ENCODE results near the gene EGLN1. TPM values are rescaled to one million over a fixed set of nuclear protein-coding genes. Genes with fewer than 3 reads are reported as not detected.

Gene EGLN1
- total RNA-seq, 2 experiments from 2014 or later, result 19.0 to 36.6 TPM

DNA sequence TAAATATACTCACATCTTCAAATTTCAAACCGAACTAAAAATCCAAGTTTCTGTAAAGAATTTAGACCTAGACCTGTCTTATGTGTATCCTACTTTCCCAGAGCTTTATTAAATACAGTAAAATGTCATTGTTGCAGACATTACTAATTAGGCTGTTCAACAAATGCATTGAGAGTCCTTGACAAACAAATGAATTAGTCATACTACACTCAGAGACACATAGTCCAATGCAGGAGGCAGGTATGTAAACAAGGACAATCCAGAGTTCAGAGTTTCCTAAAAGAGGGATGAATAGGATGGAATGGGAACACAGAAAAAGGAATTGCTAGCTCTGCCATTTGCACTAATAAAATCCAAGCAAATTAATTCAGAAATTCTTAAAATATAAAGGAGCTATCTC is 1.6 kb upstream of the EGLN1 start:
- H4K20me1 ChIP-seq (ENCODE audit: insufficient read depth, low read length), result peaks cover 11% of the 10 kb centered on the region
- no peak for DNase-seq (ENCODE audit: low spot score)
- no peak for TF ChIP-seq EZH2phosphoT487 (IDR thresholded peaks at IDR 0.05; ENCODE audit: borderline replicate concordance, low read depth, low read length)
- TF ChIP-seq, protein P1, sequence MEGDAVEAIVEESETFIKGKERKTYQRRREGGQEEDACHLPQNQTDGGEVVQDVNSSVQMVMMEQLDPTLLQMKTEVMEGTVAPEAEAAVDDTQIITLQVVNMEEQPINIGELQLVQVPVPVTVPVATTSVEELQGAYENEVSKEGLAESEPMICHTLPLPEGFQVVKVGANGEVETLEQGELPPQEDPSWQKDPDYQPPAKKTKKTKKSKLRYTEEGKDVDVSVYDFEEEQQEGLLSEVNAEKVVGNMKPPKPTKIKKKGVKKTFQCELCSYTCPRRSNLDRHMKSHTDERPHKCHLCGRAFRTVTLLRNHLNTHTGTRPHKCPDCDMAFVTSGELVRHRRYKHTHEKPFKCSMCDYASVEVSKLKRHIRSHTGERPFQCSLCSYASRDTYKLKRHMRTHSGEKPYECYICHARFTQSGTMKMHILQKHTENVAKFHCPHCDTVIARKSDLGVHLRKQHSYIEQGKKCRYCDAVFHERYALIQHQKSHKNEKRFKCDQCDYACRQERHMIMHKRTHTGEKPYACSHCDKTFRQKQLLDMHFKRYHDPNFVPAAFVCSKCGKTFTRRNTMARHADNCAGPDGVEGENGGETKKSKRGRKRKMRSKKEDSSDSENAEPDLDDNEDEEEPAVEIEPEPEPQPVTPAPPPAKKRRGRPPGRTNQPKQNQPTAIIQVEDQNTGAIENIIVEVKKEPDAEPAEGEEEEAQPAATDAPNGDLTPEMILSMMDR (conservative IDR thresholded peaks at IDR 0.05; ENCODE audit: low read length), result no peak
- peaks cover 23% of the 10 kb centered on the region for H3K79me2 ChIP-seq (ENCODE audit: insufficient read depth, low read depth, low read length)
- BruUV-seq (replicated peaks), result no TSS peak
- no peaks in the 10 kb centered on the region for H3K36me3 ChIP-seq (ENCODE audit: insufficient read depth, low read length)
- CTCF ChIA-PET (ENCODE audit: unreplicated experiment), result no interaction called here
- intact Hi-C loops (cut with micrococcal nuclease; ENCODE audit: unreplicated experiment), result loop anchor here (2.0 to 5.0 kb wide), 4 partner anchors 87 to 1866 kb away; partner anchors contain the start of genes ABCB10, EXOC8 and GNPAT
- no peak overlapping the region for H3K27ac ChIP-seq (ENCODE audit: low read depth, low read length, poor library complexity, severe bottlenecking)
- no peaks in the 10 kb centered on the region for H3K9me3 ChIP-seq (ENCODE audit: low read length)
- no peak overlapping the region for H3K4me3 ChIP-seq (ENCODE audit: low read depth, low read length, poor library complexity, severe bottlenecking)
- peaks cover 13% of the 10 kb centered on the region for H3K4me1 ChIP-seq (ENCODE audit: insufficient read depth, low read length, poor library complexity, severe bottlenecking)
- H3K4me2 ChIP-seq (ENCODE audit: low read length), result peak overlapping the region; percentile 71; the same call in 1 of the 2 replicates
- POLR2A ChIA-PET, result interaction anchor here (0.6 to 1.1 kb wide), 3 partner anchors 9 to 121 kb away, joined by 3 to 4 read pairs (median 3); no protein-coding TSS in a partner anchor
- H2AFZ ChIP-seq (ENCODE audit: low read length), result peak overlapping the region; percentile 97; the same call in 1 of the 2 replicates
- H3K9me2 ChIP-seq (ENCODE audit: insufficient read depth, low read length), result no peaks in the 10 kb centered on the region

DNA sequence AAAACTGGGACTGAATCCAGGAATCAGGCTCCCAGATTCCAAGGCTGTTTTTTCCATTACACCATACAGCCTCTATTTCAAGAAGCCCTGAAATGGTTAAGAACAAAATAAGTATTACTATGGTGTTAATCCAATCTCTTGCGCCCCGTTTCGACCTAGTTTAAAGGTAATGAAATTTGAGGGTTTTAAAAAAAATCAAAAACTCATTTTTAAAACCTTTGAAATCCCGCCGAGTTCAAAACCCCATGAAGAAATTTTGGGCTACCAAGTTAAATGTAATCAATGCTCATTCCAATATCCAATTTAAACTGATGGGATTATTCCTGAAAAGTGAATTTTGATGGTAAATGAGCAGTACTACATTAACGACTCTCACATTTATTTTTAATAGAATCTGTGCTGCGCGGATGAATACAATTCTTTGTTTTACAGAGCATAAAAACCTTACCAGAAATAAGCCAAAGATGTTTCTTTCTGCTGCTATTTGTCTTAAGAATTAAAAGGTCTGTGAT is 767 bp upstream of the EGLN1 start:
- no peaks in the 10 kb centered on the region for H3K9me3 ChIP-seq (ENCODE audit: low read length)
- H2AFZ ChIP-seq (ENCODE audit: low read length), result peak overlapping the region; percentile 97
- no peaks in the 10 kb centered on the region for H3K9me2 ChIP-seq (ENCODE audit: insufficient read depth, low read length)
- no peak for DNase-seq (ENCODE audit: low spot score)
- peak overlapping the region; percentile 75 for H3K27ac ChIP-seq (ENCODE audit: low read depth, low read length, poor library complexity, severe bottlenecking)
- H3K79me2 ChIP-seq (ENCODE audit: insufficient read depth, low read depth, low read length), result peaks cover 31% of the 10 kb centered on the region
- TSS peak; percentile 83 for BruUV-seq (replicated peaks)
- peaks cover 21% of the 10 kb centered on the region for H3K4me1 ChIP-seq (ENCODE audit: insufficient read depth, low read length, poor library complexity, severe bottlenecking)
- CTCF ChIA-PET (ENCODE audit: unreplicated experiment), result no interaction called here
- intact Hi-C loops (cut with micrococcal nuclease; ENCODE audit: unreplicated experiment), result loop anchor here (2.0 to 5.0 kb wide), 4 partner anchors 86 to 1866 kb away; partner anchors contain the start of genes ABCB10, EXOC8 and GNPAT
- peaks cover 18% of the 10 kb centered on the region for H4K20me1 ChIP-seq (ENCODE audit: insufficient read depth, low read length)
- POLR2A ChIA-PET, result no interaction called here
- H3K4me2 ChIP-seq (ENCODE audit: low read length), result peak overlapping the region; percentile 71
- no peaks in the 10 kb centered on the region for H3K36me3 ChIP-seq (ENCODE audit: insufficient read depth, low read length)
- no peak for TF ChIP-seq EZH2phosphoT487 (IDR thresholded peaks at IDR 0.05; ENCODE audit: borderline replicate concordance, low read depth, low read length)
- TF ChIP-seq, protein P1 (conservative IDR thresholded peaks at IDR 0.05; ENCODE audit: low read length), result peak; percentile 17; the same call in 1 of the 2 replicates
- H3K4me3 ChIP-seq (ENCODE audit: low read depth, low read length, poor library complexity, severe bottlenecking), result peak overlapping the region; percentile 83

DNA sequence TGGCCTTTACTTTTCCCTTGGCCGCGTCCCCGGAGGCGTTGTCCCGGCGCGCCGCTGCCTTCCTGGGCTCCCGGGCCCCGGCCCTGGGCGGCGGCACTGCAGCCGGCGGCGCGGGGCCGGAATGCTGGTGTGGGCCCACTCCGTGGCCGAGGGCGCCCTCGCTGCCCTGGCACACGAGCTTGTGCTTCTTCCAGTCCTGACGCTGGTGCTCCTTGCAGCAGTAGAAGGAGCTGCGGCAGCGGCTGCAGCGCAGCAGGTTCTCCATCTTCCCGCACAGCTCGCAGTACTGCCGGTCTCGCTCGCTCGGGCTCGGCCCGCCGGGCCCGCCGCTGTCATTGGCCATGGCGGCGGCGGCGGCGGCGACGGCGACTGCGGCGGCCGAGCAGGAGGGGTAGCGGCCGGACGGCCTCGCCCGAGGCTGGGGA is 529 bp downstream of the EGLN1 start:
- H4K20me1 ChIP-seq (ENCODE audit: insufficient read depth, low read length), result peaks cover 25% of the 10 kb centered on the region
- H3K79me2 ChIP-seq (ENCODE audit: insufficient read depth, low read depth, low read length), result peaks cover 44% of the 10 kb centered on the region
- intact Hi-C loops (cut with micrococcal nuclease; ENCODE audit: unreplicated experiment), result loop anchor here (2.0 to 5.0 kb wide), 5 partner anchors 63 to 1864 kb away; partner anchors contain the start of genes ABCB10, GNPAT and TSNAX
- H3K4me2 ChIP-seq (ENCODE audit: low read length), result peak overlapping the region; percentile 97
- TF ChIP-seq EZH2phosphoT487 (IDR thresholded peaks at IDR 0.05; ENCODE audit: borderline replicate concordance, low read depth, low read length), result no peak
- TF ChIP-seq, protein P1 (conservative IDR thresholded peaks at IDR 0.05; ENCODE audit: low read length), result no peak
- H3K9me3 ChIP-seq (ENCODE audit: low read length), result no peaks in the 10 kb centered on the region
- no peaks in the 10 kb centered on the region for H3K9me2 ChIP-seq (ENCODE audit: insufficient read depth, low read length)
- BruUV-seq (replicated peaks), result no TSS peak
- DNase-seq (ENCODE audit: low spot score), result peak; percentile 74
- H3K4me1 ChIP-seq (ENCODE audit: insufficient read depth, low read length, poor library complexity, severe bottlenecking), result peaks cover 34% of the 10 kb centered on the region
- H2AFZ ChIP-seq (ENCODE audit: low read length), result peak overlapping the region; percentile 47
- no peaks in the 10 kb centered on the region for H3K36me3 ChIP-seq (ENCODE audit: insufficient read depth, low read length)
- peak overlapping the region; percentile 83 for H3K4me3 ChIP-seq (ENCODE audit: low read depth, low read length, poor library complexity, severe bottlenecking)
- ChIA-PET POLR2A (interaction anchor here (0.7 to 2.6 kb wide), 3 partner anchors 11 to 85 kb away, joined by 3 to 10 read pairs (median 4); no protein-coding TSS in a partner anchor), CTCF (ENCODE audit: unreplicated experiment) (interaction anchor here (0.6 kb wide), 1 partner anchor 141 kb away, joined by 3 read pairs; no protein-coding TSS in a partner anchor)
- peak overlapping the region; percentile 75 for H3K27ac ChIP-seq (ENCODE audit: low read depth, low read length, poor library complexity, severe bottlenecking)
